GM21619 (cell line): ENCODE data around the gene SCAP.
A peak's percentile ranks its signal among the peaks of the same experiment; 100 is the strongest.
"Not testable (repeated sequence)": the region's sequence is repeated elsewhere in the genome, so short reads cannot be mapped to it uniquely, and the experiment has no call there.

Source experiments
- ATAC-seq: cut with Tn5 transposase; IDR thresholded peaks from one replicate; pipeline ENCODE4 v1.9.1; 2021; ENCODE audit not compliant: unreplicated experiment

Gene SCAP

DNA sequence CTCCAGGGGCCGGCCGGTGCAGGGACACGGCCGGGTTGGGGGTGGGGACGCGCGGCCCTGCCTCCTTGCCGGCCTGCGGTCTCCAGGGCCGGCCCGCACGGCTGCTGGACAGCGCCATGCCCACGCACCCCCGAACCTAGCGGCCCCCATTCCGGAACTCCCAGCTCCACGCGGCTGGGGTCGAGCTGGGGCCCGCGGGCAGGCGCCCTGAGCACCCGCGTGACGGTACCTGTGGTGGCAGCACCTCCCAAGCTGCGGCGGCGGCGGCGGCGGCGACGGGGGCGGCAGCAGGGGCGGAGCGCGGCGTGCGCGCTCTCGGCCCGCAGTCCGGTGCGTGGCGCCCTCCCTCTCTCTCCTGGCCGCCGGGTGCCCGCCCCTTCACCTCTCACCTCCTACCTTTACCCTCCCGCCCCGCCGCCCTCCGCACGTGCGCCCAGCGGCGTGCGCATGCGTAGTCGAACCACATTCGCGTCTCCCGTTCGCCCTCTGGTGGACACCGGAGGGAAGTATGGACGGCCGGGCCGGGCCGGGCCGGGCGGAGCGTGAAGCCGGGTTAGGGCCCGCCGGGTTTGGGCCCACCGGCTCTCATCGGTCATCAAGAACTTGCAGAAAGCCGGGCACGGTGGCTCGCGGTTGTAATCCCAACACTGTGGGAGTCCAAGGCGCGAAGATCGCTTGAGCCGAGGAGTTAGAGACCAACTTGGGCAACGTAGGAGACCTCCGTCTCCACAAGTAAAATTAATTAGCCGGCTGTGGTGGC is at the start of gene SCAP:
Gene SCAP, minus strand, starts transcription at position 372 of the 760 bp plus-strand sequence. CDS start 32,948 bp downstream, outside the sequence.
- peak; percentile 83 for ATAC-seq

DNA sequence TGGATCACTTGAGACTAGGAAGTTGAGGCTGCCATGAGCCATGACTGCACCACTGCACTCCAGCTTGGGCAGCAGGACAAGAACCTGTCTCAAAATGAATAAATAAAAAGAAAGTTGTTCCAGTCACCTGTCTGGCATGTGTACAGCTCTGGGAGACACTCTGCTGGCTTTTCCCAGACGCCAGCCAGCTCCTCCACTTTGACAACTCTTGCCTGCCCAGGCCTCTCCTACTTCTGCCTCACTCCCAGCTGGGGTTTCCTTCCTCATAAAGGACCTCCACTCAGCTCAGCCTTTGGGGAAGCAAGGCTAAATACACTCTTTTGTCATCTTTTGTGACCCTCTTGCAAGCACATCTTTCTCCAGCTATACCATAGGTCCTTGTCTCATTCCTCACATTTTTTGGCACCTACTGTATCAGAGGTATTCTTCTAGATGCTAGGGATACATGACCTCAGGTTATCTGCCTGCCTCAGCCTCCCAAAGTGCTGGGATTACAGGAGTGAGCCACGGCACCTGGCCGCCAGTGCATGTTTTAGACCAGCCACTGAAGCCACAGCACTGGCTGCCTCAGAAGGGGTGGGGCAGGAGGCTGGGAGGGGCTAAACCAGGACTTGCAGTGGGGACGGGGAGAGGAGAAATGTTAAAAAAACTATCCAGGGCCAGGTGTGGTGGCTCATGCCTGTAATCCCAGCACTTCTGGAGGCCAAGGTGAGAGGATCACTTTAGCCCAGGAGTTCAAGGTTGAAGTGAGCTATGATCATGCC is 47.8 kb upstream of the SCAP start:
- ATAC-seq, result no peak

- peak; percentile 57 for ATAC-seq
Observed at GRCh38 chr3:47522082-47522987, 46.6 kb upstream of the SCAP start.

DNA sequence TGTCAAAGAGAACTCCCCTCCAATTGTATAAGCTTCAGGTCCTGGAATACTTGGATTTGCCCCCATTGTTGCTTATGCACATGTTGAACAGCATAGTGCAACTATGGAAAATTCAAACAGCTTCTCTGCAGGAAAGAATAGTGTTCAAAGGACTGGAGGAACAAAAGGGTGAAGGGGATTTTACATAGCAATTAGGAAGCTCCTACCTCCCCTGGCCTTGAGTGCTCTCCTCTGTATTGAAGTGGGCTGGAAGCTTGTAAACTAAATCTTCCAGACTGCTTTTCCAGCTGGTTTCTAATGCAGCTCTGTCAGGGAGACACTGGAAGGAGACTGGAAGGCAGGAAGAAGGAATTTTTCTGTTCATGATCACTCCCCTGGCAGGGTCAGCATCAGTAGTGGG is 45.0 kb upstream of the SCAP start:
- no peak for ATAC-seq

GRCh38 chr3:47517937-47518336 is 42.2 kb upstream of the SCAP start:
- no peak for ATAC-seq

DNA sequence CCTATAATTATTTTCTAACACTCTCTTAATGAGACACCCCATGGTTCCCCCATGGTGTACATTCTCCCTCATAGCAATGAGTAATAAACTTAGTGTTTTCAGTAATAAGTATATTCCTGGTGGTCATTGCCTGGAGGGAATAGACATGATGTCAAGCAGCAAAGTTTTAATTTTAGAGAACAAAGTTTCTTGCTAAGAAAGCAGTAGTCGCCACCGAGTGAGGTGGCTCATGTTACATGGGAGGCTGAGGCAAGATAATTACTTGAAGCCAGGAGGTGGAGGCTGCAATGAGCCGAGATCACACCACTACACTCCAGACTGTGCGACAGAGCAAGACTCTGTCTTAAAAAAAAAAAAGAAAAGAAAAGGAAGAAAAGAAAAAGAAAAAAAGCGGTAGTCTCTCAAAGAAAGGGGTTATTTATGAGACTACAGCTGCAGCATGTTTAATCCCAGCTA is 40.2 kb upstream of the SCAP start:
- no peak for ATAC-seq

GRCh38 chr3:47515100-47515499 is 39.4 kb upstream of the SCAP start:
- no peak for ATAC-seq

GRCh38 chr3:47513125-47513929 is 37.6 kb upstream of the SCAP start, which contains the start of gene ELP6:
ELP6 (minus strand) TSS chr3:47513712; CDS start chr3:47513590, 122 bp downstream.
- peak; percentile 91 for ATAC-seq

DNA sequence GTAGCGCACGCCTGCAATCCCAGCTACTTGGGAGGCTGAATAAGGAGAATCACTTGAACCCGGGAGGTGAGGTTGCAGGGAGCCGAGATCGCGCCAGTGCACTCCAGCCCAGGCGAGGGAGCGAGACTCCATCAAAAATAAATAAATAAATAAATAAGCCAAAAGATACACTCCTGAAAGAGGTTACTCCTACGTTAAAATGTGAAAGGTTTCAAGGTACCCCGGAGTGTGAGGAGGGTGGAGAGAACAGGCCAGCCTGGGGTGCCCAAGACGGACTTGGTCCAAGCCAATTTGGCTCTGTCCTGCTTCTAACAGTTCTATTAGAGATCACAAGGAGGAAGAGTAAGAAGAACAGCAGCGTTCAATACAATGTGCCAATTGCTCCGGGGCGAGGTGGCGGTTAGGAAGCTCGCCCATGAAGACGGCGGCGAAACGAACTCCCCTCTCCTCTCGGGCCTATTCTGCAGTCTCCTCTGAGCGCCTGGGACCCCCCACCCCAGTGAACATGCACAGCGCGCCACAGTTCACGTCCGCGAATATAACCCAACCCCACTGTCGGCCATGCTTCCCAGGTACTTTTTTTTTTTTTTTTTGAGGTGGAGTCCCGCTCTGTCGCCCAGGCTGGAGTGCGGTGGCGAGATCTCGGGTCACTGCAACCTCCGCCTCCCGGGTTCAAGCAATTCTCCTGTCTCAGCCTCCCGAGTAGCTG is 36.8 kb upstream of the SCAP start:
- ATAC-seq, result no peak

GRCh38 chr3:47505267-47505666 is 29.5 kb upstream of the SCAP start:
- ATAC-seq, result not testable (repeated sequence)

- no peak for ATAC-seq
Observed at GRCh38 chr3:47504113-47504512, 28.4 kb upstream of the SCAP start.

- ATAC-seq, result no peak
Observed at GRCh38 chr3:47503033-47503432, 27.3 kb upstream of the SCAP start.

DNA sequence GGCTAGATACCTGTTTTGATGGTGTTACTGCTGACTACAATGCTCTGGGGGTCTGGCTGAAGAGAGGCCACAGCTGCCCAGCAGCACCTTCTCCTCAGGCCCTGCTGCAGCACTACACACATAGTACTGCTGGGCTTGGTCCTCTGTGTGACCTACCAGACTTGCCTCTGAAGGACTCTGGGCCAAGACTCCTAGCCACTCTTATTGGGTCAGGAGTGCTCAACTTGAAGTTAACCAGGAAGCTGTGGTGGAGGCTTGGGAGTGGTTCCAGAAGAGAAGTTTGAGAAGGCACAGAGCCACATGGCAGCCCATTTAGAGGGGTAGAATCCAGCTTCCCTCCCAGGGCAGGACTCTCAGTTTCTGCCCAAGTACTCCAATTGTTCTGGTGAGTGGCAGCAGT is 21.2 kb upstream of the SCAP start:
- no peak for ATAC-seq

GRCh38 chr3:47495886-47496285 is 20.1 kb upstream of the SCAP start:
- no peak for ATAC-seq

GRCh38 chr3:47495111-47495510 is 19.4 kb upstream of the SCAP start:
- no peak for ATAC-seq

- ATAC-seq, result no peak
Observed at GRCh38 chr3:47491777-47492176, 16.0 kb upstream of the SCAP start.

DNA sequence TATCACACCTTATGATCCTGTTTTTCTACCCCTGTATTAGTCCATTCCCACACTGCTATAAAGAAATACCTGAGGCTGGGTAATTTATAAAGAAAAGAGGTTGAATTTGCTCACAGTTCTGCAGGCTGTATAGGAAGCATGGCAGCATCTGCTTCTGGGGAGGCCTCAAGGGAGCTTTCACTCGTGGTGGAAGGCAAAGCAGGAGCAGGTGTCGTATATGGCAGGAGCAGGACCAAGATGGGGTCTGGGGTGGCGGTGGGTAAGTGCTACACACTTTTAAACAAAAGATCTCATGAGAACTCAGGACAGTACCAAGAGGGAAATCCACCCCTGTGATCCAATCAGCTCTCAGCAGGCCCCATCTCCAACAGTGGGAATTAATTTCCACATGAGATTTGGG is 15.4 kb upstream of the SCAP start:
- ATAC-seq, result no peak

DNA sequence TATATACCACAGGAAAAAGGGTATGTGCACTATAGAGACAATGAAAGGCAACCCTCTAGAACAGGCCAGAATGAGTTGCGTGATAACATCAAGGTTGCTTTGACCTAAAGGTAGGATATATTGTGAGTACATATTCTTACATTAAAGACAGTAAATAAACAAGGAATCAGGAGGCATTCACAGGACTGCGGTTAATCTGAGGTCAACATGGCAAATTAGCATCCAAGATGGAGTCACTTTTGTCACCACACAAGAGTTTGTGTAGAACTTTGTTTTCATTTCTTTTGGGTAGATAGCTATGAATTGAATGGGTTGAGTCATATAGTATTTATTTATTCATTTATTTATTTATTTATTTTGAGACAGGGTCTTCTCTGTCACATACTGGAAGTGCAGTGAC is 11.5 kb upstream of the SCAP start:
- no peak for ATAC-seq

DNA sequence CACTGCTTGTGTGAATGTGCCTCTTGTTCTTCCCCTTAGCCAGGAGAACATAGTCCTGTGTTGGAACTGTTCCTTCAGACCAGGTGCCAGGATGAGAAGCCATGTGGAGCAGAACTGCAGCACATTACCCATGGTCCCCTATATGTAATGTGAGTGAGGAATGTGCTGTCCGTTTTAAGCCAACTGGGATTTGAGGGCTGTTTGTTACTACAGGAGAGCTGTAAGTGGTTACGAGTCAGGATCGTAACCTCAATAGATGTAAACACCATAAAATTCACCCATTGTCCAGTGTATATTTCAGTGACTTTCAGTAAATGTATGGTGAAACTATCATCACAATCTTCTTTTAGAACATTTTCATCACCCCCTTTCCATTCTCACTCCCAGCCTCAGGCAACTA is 10.1 kb upstream of the SCAP start:
- ATAC-seq, result no peak

GRCh38 chr3:47482366-47482765 is 6.6 kb upstream of the SCAP start:
- no peak for ATAC-seq
